Activated CD8-positive, alpha-beta memory T cell treated with anti-CD3 and anti-CD28 coated beads for 4 hours (primary cell): Measurements from ENCODE around the gene DOCK4.
"Not testable (repeated sequence)": the region's sequence is repeated elsewhere in the genome, so short reads cannot be mapped to it uniquely, and the experiment has no call there.

Experiments used
- DNase-seq, 2 donors: peaks; one replicate each; pipeline ENCODE4 v3.0.0-alpha.2; 2020; ENCODE audit warnings: low read depth in 2 of 2

The DOCK4 gene

DNA sequence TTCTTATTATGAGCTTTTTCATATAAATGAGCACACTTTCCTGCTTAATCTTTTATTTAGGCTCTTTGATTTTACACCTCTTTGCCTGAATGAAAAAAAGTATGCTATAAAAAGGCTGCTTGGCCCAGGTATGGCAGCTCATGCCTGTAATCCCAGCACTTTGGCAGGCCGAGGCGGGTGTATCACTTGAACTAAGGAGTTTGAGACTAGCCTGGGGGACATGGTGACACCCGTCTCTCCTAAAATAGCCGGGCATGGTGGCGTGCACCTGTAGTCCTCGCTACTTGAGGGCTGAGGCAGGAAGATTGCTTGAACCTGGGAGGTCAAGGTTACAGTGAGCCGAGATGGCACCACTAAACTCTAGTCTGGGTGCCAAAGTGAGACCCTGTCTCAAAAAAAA is 72.9 kb downstream of the DOCK4 start:
- DNase-seq = no peak

GRCh38 chr7:112132051-112132694 is 74.0 kb downstream of the DOCK4 start:
- DNase-seq = no peak

DNA sequence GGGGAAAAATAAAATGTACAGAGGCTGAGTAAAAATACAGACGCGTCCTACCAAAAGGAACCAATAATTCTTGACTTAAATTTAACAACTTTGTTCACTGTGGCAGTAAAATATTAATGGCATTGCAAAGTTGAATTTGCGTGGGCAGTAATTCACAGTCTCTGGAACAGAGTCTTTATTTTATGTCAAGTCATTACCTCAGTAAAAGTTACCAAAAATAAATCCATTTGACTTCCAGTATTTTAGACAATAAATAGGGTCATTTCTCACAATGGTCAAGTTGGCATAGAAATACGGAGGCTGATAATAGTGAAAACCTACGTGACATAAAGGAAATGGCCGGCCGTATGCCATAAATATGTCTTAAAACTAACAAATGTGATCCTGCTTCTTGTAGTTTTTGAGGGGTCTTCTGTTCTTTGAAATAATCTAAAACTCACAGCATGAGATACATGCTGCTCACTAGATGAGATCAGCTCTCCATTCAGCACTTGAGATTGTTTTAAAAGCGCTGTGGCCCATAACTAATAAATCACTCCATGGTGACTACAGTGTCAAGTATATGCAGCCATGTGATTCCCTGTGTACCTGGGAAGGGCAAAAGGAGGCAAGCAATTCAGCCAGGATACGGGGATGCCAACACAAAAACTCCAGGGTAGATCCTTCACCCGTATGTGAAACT is 75.3 kb downstream of the DOCK4 start:
- no peak for DNase-seq

DNA sequence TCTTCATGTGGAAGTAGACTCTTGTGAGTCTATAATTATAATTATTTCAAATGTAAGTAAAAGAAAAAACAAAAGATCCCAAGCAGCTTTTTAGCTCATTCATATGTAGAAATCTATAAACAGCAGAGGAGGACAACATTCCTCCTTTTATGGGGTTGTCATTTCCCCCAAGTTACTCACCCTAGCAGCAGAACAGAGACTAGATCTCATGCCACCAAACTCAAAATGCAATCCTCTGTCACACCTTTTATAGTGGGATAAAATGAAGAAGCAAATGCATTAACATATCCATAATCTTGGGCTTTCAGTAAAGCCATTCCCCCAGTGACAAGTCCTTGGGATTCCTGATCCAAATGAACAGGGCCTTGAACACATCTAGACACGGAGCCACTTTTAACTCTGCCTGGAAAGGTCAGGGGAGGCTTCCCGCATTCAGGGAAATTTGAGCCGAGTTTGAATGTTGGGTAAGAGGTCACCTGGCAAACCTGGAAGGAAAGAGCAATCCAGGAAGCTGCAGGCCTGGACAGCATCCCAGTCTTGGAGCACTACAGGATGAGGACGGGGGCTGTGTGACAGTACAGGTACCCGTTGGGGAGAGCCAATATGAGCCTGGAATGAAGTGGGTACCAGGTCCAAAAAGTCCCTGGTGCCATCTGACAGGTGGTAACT is 76.4 kb downstream of the DOCK4 start:
- no peak for DNase-seq

- DNase-seq = not testable (repeated sequence)
Observed at GRCh38 chr7:112128461-112129425, 77.5 kb downstream of the DOCK4 start.

GRCh38 chr7:112128041-112128440 is 78.2 kb downstream of the DOCK4 start:
- not testable (repeated sequence) for DNase-seq

DNA sequence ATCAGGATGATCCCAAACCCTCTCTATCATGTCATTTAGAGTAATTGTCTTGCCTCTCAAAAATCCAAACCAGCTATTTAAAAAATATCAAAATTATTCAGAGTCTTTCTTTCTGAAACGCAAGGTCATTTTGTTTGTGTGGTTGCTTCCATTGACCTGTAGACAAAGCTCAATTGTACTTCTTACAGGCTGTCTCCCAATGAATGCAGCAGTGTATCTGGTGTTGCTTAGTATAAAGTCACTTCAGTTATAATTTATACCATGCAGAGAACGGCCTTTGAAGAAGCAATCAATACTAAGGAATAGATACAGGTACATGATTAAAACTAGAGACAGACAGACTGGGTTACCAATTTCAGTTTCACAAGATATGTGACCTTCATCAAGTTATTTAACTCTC is 80.9 kb downstream of the DOCK4 start:
- DNase-seq = no peak

- no peak for DNase-seq
Observed at GRCh38 chr7:112124061-112124766, 82.0 kb downstream of the DOCK4 start.

DNA sequence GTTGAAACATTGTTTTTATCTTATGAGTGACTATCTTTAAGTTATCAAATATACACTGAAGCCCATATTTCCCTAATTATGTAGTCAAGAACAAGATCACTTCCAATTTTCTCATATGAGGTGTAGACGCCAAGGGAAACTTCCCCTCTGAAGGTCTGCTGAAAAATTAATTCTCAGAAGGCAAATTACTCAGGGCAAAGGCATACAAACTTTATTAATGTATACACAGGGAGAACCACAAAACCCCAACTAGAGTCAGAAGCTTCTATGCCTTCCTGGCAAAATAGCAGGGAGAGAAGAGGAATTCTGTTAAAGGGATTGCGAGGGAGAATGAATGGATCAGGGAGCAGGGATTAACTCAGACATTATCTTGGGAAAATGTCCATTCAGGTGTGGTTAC is 83.4 kb downstream of the DOCK4 start:
- no peak for DNase-seq

DNA sequence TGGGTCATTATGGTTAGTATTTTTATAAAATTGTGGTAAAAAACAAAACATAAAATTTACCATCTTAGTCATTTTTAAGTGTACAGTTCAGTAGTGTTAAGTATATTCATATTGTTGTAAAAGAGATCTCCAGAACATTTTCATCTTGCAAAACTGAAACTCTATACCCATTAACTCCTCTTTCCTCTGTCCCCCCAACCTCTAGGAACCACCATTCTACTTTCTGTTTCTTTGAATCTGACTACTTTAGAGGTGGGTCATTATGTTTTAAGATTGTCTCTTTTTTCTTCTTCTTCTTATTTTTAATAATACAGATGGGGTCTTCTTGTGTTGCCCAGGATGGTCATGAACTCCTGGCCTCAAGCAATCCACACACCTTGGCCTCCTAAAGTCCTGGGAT is 84.1 kb downstream of the DOCK4 start:
- DNase-seq = no peak

DNA sequence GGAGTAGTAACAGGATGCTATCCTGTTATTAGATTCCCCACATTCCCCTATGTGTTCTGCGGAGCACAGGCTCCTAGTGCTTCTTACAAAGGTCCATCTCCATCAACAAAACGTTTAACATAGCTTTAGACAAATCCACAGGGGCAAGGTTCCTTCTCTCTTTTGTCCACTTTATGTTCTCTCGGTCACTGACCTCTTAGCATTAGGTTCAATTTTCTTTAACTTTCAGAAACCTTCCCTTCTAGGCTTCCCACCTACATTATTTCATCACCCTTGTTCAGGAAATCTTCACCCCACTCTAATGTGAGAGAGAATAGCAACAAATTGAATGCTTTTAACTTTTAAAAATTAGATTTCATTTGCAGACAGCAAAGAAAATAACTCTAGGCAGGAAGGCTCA is 84.9 kb downstream of the DOCK4 start:
- DNase-seq = no peak

- DNase-seq = no peak
Observed at GRCh38 chr7:112120696-112121217, 85.4 kb downstream of the DOCK4 start.

- DNase-seq = no peak
Observed at GRCh38 chr7:112118581-112119566, 87.3 kb downstream of the DOCK4 start.

DNA sequence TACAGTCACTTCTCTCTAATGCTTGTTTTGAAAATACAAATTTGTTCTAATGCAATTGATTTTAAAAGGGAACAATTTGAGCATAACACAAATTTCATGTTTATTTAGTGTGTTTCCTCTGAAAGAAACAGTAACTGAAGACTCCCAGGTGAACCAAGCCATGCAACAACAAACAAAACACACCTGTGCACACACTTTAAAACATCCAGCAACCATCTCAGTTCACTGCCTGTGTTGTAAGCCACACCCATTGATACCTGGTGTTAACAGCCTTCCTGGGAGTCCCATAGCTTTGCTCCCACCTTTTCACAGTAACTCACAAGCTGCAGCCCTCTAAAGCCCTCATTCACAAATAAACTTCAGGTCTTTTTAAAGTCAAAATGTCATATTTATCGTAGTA is 89.3 kb downstream of the DOCK4 start:
- no peak for DNase-seq

DNA sequence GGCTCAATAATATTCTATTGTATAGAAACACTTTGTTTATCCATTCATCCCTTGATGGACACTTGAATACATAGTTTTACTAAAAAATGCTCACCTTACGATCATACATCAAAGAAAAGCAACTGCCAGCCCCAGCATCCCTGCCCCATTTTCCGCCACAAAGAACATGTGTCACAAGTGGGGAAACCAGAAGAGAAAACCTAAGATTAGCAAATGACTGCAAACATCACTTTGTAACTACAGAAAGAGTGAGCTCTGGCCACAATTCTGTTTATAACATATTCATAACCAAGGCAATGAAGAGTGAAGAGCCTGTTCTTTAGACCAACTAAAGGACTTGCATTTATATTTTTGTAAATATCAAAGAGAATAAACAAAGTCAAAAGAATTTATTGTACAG is 89.8 kb downstream of the DOCK4 start:
- DNase-seq = no peak

DNA sequence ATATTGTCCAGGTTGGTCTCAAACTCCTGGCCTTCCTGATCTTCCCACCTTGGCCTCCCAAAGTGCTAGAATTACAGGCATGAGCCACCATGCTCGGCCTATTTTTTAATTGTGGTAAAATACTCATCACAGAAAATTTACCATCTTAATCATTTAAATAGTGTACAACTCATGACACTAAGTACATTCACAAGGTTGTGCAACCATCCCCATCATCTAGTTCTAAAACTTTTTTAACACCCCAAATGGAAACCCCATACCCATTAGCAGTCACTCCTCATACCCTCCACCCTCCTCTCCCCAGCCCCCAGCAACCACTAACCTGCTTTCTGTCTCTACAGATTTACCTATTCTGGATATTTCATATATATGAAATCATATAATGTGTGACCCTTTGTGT is 90.3 kb downstream of the DOCK4 start:
- no peak for DNase-seq

DNA sequence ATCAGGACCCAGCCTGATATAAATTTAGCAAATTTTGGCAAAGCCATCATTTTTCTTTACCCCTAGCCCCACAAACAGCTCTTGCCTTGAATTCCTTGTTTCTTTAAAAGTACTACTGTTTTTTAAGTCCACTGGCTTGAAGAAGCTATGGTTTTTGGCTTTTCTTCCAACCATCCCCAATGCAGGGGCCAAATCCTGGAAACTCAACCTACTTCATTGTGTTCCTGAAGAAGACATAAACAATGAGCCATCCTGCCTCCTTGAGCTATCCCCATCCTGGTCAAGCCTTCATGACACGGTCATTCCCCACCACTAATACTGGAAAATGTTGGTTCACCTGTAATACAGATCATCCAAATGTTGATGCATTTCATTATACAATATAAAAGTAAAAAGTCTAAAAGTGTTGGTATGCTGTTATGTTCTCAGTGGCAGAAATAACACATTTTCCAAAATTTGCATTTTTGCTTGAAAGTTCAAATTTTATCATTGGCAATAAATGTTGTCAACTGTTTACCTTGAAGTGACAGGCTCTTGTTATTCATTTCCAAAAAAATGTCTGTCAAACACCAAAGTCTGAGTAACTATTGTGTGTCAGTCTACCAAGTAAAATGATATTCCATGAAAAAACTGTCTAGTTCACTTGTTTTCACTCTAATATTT is 92.2 kb downstream of the DOCK4 start:
- no peak for DNase-seq

DNA sequence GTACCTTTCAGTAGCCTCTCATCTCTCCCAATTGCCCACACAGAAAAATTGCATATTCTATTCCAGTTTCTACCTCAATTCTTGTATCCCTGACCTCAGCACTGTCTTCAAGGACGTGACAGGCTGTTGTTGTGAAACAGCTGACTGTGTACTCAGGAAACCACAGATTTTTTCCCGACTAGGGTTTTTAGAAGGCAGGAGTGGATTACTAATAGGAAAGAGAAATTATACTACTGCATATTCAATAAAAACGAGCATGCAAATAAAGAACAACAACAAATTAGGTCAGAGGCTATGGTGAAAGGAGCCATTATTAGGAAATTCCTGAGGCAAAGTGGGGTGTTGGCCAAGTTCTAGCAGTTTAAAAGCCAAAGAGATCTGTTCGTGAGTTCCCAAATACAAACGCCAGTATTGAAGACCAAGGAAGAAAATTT is 93.4 kb downstream of the DOCK4 start:
- DNase-seq = no peak

DNA sequence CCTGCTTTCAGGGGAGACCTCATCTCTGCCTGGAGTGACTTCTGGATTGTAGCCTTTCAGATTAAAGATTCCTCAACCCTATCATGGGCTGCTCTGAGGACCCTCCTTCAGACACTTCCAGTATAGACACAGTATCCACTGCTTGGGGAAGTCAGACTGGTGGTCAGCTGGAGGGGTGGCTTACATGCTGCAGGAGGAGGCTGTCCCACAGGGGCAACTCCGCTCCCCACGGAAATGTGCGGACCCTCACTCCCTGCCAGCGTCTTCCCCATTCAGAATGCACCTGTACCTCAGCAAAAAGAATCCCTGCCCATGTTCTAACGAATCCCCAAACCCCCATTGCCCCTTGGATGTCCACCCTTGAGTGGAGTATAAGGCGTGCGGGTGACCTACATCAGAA is 95.5 kb downstream of the DOCK4 start:
- DNase-seq = no peak
